GM23338 (cell line): Measurements from ENCODE around the gene PIK3AP1. TPM values are rescaled to one million over a fixed set of nuclear protein-coding genes. Genes with fewer than 3 reads are reported as not detected.

Experiments
- ATAC-seq: fragments of 200-7000 bp; cut with Tn5 transposase; 3 replicates; pipeline ENCODE4 v1.9.1; 2020
- DNase-seq: peaks from one replicate; pipeline ENCODE4 v3.0.0-alpha.2; 2015; ENCODE audit warnings: low spot score
- H2AFZ ChIP-seq: fragments of 200-600 bp; sonication (generic); 2 replicates; pipeline ENCODE4 v1.8.0; 2016; ENCODE audit warnings: antibody characterized with exemption, mild to moderate bottlenecking, moderate library complexity
- H3F3A ChIP-seq: fragments of 200-600 bp; sonication (generic); replicated peaks from 2 replicates; pipeline ENCODE4 v1.8.0; 2017; ENCODE audit warnings: antibody characterized with exemption, mixed run types, low read depth
- H3K27ac ChIP-seq: fragments of 200-600 bp; sonication (generic); 2 replicates; pipeline ENCODE4 v1.6.1; 2016; ENCODE audit warnings: low read depth
- H3K27me3 ChIP-seq: fragments of 200-600 bp; sonication (generic); 2 replicates; pipeline ENCODE4 v1.8.0; 2016; ENCODE audit warnings: mild to moderate bottlenecking, mixed run types, moderate library complexity; ENCODE audit not compliant: insufficient read depth
- H3K36me3 ChIP-seq: fragments of 200-600 bp; sonication (generic); 2 replicates; pipeline ENCODE4 v1.8.0; 2016; ENCODE audit warnings: mild to moderate bottlenecking; ENCODE audit not compliant: insufficient read depth
- H3K4me1 ChIP-seq: fragments of 200-600 bp; sonication (generic); 2 replicates; pipeline ENCODE4 v1.8.0; 2016; ENCODE audit warnings: mild to moderate bottlenecking, moderate library complexity; ENCODE audit not compliant: insufficient read depth
- H3K4me2 ChIP-seq: fragments of 200-600 bp; sonication (generic); 2 replicates; pipeline ENCODE4 v1.7.1; 2017; ENCODE audit warnings: mixed run types
- H3K4me3 ChIP-seq: fragments of 200-600 bp; sonication (generic); 2 replicates; pipeline ENCODE4 v1.6.1; 2016; ENCODE audit warnings: mixed run types
- H3K79me2 ChIP-seq: fragments of 200-600 bp; sonication (generic); replicated peaks from 2 replicates; pipeline ENCODE4 v1.8.0; 2017; ENCODE audit warnings: mild to moderate bottlenecking; ENCODE audit not compliant: insufficient read depth
- H3K9me2 ChIP-seq: fragments of 200-600 bp; sonication (generic); 2 replicates; pipeline ENCODE4 v1.8.0; 2017; ENCODE audit not compliant: insufficient read depth
- H4K20me1 ChIP-seq: fragments of 200-600 bp; sonication (generic); replicated peaks from 2 replicates; pipeline ENCODE4 v1.8.0; 2017; ENCODE audit warnings: mild to moderate bottlenecking; ENCODE audit not compliant: insufficient read depth
- H3K27ac Mint-ChIP-seq: 2 replicates; pipeline ENCODE4 v1.8.0; 2020; ENCODE audit warnings: inconsistent platforms, mild to moderate bottlenecking, moderate library complexity, mixed read lengths
- H3K27me3 Mint-ChIP-seq: 3 replicates; pipeline ENCODE4 v1.8.0; 2022; ENCODE audit warnings: low read depth, mild to moderate bottlenecking, moderate library complexity, mixed read lengths, inconsistent platforms; ENCODE audit not compliant: insufficient read depth, poor library complexity
- H3K36me3 Mint-ChIP-seq: 3 replicates; pipeline ENCODE4 v1.8.0; 2021; ENCODE audit warnings: low read depth, mild to moderate bottlenecking, inconsistent platforms, moderate library complexity, mixed read lengths
- H3K4me1 Mint-ChIP-seq: 3 replicates; pipeline ENCODE4 v1.8.0; 2020; ENCODE audit warnings: mild to moderate bottlenecking, inconsistent platforms, mixed read lengths
- H3K4me3 Mint-ChIP-seq: 3 replicates; pipeline ENCODE4 v1.8.0; 2021; ENCODE audit warnings: moderate library complexity, mild to moderate bottlenecking, inconsistent platforms, mixed read lengths
- H3K9me3 Mint-ChIP-seq: 3 replicates; pipeline ENCODE4 v1.8.0; 2020; ENCODE audit warnings: moderate library complexity, mild to moderate bottlenecking, inconsistent platforms, mixed read lengths
- CREB1 ChIP-seq: fragments of 250-450 bp; sonication (Bioruptor Pico); IDR thresholded peaks from 2 replicates; pipeline ENCODE4 v1.5.0; 2020; ENCODE audit warnings: low read depth, mild to moderate bottlenecking, moderate library complexity
- CTCF ChIP-seq, 2 experiments: fragments of 200-600 bp in 1 of 2; sonication (generic) in 1 of 2; conservative IDR thresholded peaks; 2 replicates each; pipeline versions ENCODE4 v1.5.1 to v1.6.1; 2016 to 2017; ENCODE audit warnings: antibody characterized with exemption in 2 of 2, low read depth in 2 of 2, mild to moderate bottlenecking in 2 of 2, moderate library complexity in 1 of 2
- EZH2 ChIP-seq: fragments of 200-600 bp; sonication (generic); IDR thresholded peaks from one replicate; pipeline ENCODE4 v1.8.0; 2017; ENCODE audit warnings: antibody characterized with exemption, mild to moderate bottlenecking, low read depth; ENCODE audit not compliant: unreplicated experiment
- EZH2phosphoT487 ChIP-seq: fragments of 200-600 bp; sonication (generic); IDR thresholded peaks from one replicate; pipeline ENCODE4 v1.8.1; 2018; ENCODE audit warnings: antibody characterized with exemption; ENCODE audit not compliant: unreplicated experiment
- REST ChIP-seq: IDR thresholded peaks from one replicate; pipeline ENCODE4 v1.6.1; 2018; ENCODE audit warnings: antibody characterized with exemption; ENCODE audit not compliant: unreplicated experiment
- ZNF114 ChIP-seq: fragments of 250-450 bp; sonication (Bioruptor Pico); IDR thresholded peaks from 2 replicates; pipeline ENCODE4 v1.5.0; 2020; ENCODE audit warnings: mild to moderate bottlenecking, moderate library complexity
- ZNF331 ChIP-seq: fragments of 250-450 bp; sonication (Bioruptor Pico); IDR thresholded peaks from 2 replicates; pipeline ENCODE4 v1.5.0; 2020; ENCODE audit warnings: low read depth, mild to moderate bottlenecking, moderate library complexity
- ZNF462 ChIP-seq: fragments of 250-450 bp; sonication (Bioruptor Pico); IDR thresholded peaks from 2 replicates; pipeline ENCODE4 v1.5.0; 2020; ENCODE audit warnings: mild to moderate bottlenecking, moderate library complexity
- polyA plus RNA-seq: library from polyadenylated mRNA; unstranded; fragments of >200 nt; fragmentation: Nextera tagmentation; extraction: Ambion mirVana; gene quantifications from 2 replicates; pipeline ENCODE4 v1.2.1, GENCODE V29; 2016
- total RNA-seq: library from RNA; depleted of rRNA; stranded (reverse); fragments of >200 nt; shearing (Covaris generic); gene quantifications from 2 replicates; pipeline ENCODE4 v1.2.3, GENCODE V29; 2014
- TF ChIP-seq, protein P1 (sequence below): IDR thresholded peaks from 2 replicates; pipeline ENCODE4 v1.6.1; 2016; ENCODE audit warnings: antibody characterized with exemption

The PIK3AP1 gene
- total and polyA plus RNA-seq, 2 experiments from 2014 or later, result 0.65 to 2.3 TPM

GRCh38 chr10:96665306-96665705 is 55.0 kb downstream of the PIK3AP1 start (continued):
- TF ChIP-seq ZNF462 (CRISPR knock-in tag), result no peak
- TF ChIP-seq CTCF (conservative IDR thresholded peaks at IDR 0.05; ENCODE audit: low read depth in 2 of 2), result no peak

- Histone ChIP-seq H3K79me2 (no peaks in the 10 kb centered on the region), H3K27me3 (no peaks in the 10 kb centered on the region), H2AFZ (no peak overlapping the region), H3K4me1 (no peaks in the 10 kb centered on the region), H3K4me3 (no peak overlapping the region), H3K4me2 (no peak overlapping the region), H3K36me3 (no peaks in the 10 kb centered on the region), H3K27ac (no peak overlapping the region), H4K20me1 (no peaks in the 10 kb centered on the region), H3F3A (no peaks in the 10 kb centered on the region), H3K9me2 (no peaks in the 10 kb centered on the region)
- ATAC-seq (no peak), DNase-seq (no peak)
- H3K4me3 Mint-ChIP-seq, result no peak overlapping the region
- no peaks in the 10 kb centered on the region for H3K9me3 Mint-ChIP-seq
- H3K27me3 Mint-ChIP-seq, result no peaks in the 10 kb centered on the region
- no peak overlapping the region for H3K27ac Mint-ChIP-seq
- H3K4me1 Mint-ChIP-seq, result no peaks in the 10 kb centered on the region
- H3K36me3 Mint-ChIP-seq, result no peaks in the 10 kb centered on the region
- TF ChIP-seq ZNF331 (CRISPR knock-in tag) (no peak), CTCF (conservative IDR thresholded peaks at IDR 0.05; ENCODE audit: low read depth in 2 of 2) (no peak), CREB1 (no peak), EZH2phosphoT487 (no peak), REST (no peak), EZH2 (no peak), ZNF114 (no peak)
- TF ChIP-seq, protein P1, sequence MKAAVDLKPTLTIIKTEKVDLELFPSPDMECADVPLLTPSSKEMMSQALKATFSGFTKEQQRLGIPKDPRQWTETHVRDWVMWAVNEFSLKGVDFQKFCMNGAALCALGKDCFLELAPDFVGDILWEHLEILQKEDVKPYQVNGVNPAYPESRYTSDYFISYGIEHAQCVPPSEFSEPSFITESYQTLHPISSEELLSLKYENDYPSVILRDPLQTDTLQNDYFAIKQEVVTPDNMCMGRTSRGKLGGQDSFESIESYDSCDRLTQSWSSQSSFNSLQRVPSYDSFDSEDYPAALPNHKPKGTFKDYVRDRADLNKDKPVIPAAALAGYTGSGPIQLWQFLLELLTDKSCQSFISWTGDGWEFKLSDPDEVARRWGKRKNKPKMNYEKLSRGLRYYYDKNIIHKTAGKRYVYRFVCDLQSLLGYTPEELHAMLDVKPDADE, result no peak
Observed at GRCh38 chr10:96664563-96664962, 55.8 kb downstream of the PIK3AP1 start.
